ENCODE results near the gene MAGI3.
A peak's percentile ranks its signal among the peaks of the same experiment; 100 is the strongest.
"Not testable (repeated sequence)": the region's sequence is repeated elsewhere in the genome, so short reads cannot be mapped to it uniquely, and the experiment has no call there.

The MAGI3 gene

DNA sequence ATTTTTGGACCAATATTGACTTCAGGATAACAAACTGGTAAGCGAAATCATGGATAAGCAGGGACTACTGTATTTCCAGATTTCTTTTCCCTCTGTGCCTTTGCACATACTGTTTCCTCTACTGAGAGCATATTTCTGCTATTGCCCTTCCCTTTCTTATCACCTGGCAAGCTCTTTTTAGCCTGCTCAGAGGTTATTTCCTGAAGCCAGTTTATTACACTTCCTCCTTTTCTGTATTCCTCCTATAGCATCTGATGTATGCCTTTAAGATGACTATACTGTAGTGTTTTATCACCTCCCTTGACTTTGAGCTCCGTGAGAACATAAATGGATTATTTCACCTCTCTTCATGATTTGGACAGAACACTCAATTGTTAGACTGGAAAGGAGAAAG, 49.0 kb downstream of the MAGI3 start:
- no peak for DNase-seq (ENCODE audit: low read depth in 1 of 2, low spot score in 1 of 2)

DNA sequence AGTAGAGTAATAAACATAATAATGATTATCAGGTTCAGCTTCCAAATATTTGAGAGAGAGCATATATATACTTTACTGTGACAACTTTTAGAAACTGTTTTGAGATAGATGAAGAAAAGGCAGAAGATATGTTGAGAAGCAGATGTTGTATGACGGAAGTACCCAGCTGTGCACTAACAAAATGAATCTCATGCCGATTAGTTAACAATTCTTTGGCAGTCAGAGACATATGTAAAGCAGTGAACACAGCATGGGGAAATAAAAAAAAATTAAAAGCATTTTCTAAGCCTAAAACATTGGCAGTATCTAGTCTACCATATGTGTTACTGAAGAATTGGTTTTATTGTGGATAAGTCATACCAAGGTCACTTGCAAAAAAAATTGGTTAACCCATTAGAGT, 51.8 kb downstream of the MAGI3 start:
- DNase-seq (ENCODE audit: low read depth in 1 of 2, low spot score in 1 of 2) = no peak

DNA sequence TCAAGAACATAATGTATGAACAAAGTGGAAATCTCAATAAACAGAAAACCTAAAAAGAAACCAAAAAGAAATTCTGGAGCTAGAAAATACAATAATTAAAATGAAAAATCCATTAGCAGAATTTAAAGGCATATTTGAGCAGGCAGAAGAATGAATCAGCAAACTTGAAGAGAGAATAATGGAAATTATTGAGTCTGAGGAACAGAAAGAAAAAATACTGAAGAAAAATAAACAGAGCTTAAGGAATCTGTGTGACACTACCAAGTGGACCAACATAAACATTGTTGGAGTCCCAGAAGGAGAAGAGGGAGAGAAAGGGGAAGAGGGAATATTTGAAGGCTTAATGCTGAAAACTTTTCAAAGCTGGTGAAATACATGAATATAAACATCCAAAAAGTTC, 54.5 kb downstream of the MAGI3 start:
- no peak for DNase-seq (ENCODE audit: low read depth in 1 of 2, low spot score in 1 of 2)

DNA sequence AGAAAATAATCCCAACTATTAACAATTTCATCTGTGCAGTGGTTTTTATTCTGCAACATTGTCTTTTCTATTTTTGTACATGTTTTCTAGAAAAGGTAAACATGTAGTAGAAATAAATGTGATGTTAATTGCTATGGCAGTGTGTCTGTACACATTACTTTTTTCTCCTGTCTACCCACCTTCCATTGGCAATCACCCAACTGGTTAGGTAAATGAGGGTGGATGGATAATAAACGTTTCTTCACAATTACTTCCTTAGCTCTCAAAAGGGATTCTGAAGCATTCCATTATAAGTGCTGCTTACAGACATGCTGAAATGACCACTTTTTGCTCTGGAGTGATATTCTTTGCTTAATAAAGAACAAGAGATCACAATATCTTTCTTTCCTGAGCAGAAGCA, 61.4 kb downstream of the MAGI3 start:
- no peak for DNase-seq (ENCODE audit: low read depth in 1 of 2, low spot score in 1 of 2)

DNA sequence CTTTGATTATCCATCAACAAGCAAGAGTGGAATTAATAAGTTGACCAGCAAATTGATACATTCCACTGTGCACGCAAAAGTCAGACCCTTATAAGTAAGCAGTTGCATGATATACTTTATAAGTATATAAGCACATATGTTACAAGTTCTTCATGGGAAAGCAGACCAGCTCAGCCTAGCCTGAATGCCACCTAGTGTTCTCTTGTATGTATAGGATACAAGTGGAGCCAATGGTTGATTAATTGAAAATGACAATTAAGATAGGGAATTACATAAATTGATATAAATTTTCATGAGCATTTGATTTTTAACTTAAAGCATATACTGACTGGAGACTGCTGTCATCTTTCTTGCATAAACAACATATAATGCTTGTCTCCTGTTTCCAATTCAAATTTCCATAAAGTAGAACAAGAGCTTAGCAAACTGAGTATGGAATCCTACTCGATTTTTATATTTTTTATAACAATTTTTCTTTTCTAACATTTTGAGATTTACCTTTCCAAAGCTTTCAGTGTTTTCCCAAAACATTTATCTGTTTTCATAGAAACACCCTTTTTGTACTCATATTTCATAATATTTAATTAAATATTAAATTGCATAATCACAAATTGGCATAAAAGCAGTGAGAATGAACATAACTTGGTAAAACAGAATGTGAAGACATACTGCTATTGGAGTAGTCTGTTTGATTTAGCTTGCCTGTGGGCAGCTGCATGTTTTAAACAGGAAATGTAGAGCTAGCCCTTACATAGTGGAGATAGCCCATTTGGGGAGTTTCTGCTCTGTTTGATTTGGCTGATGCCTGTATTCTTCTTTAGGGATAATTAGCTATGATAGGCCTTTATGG, 62.8 kb downstream of the MAGI3 start:
- peak in 1 of 2 donors; percentile 1 for DNase-seq (ENCODE audit: low read depth in 1 of 2, low spot score in 1 of 2)

DNA sequence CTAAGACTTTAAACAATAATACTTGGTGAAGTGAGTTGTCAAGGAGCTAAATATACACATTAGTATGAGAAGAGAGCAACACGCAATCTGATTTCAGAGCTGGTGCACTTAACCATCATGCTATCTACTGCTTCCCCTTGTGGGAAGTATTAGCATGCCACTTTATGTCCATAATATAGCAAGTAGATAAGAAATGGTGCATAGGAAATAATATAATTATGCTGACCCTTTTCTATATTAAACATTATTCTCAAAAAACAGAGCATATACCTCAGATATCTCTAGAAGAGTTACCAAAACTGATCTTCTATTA, 63.4 kb downstream of the MAGI3 start:
- no peak for DNase-seq (ENCODE audit: low read depth in 1 of 2, low spot score in 1 of 2)

DNA sequence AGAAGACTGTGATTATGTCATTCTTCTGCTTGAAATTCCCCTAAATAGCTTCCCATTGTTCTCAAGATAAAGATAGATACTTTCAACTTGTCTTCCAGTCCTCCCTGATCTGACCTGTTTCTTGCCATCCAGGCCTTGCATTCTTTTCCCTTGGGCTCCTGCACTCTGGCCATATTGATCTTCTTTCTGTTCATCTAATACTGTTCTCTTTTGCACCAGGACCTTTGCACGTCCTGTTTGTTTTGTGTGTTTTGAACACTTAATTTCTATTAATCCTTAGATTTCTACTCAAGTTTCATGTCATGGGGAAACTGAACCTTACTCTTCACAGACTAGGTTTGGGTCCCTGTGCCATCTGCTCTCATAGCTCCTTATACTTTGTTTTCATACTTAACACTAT, 65.1 kb downstream of the MAGI3 start:
- no peak for DNase-seq (ENCODE audit: low read depth in 1 of 2, low spot score in 1 of 2)

DNA sequence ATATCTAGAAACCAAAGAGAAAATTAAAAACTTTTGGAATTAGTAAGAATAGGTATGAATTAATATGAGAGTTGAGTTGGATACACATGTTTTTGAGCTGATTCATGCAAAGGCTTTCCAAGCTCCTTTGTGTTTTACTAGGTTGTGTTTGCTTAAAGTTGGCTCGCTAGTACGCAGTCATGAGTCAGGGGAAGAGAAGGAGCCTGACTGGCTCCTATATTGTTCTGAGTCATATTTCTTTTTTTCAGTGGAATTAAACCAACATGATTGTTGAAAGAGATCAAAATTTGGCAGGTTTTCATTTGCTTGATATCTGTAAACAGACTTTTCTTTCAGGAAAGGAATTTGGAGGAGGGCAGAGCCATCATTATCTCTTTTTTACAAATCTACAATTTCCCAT, 66.7 kb downstream of the MAGI3 start:
- no peak for DNase-seq (ENCODE audit: low read depth in 1 of 2, low spot score in 1 of 2)

DNA sequence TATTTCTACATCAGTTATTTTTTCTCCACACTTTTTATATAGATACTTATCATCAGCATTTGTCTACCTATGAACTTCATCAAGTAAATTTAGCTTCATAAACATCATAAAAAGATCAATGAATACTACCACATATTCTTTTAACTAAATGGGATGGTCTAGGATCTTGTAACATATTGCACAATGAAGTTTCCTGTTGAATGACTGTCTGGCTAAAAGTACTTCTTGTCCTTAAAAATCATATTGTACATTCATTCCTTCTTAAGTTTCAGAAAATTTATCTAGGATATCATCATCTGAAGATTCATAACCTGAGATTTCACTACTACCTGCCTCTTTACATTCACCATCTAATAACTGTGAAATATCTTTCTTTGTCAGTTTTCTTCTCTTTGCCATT, 69.0 kb downstream of the MAGI3 start:
- DNase-seq (ENCODE audit: low read depth in 1 of 2, low spot score in 1 of 2) = no peak

DNA sequence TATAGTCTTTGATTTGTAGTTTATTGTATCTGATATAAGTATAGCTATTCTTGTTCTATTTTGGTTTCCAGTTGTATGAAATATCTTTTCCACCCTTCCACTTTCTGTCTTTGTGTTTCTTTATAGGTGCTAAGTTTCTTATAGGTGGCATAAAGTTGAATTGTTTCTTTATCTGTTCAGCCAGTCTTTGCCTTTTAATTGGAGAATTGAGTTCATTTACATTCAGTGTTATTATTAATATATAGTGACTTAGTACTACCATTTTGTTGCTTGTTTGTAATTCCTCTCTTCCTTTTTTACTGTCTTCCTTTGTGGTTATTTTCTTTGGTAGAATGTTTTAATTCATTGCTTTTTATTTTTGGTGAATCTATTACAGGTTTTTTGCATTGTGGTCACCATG, 77.7 kb downstream of the MAGI3 start:
- DNase-seq (ENCODE audit: low read depth in 1 of 2, low spot score in 1 of 2) = no peak

DNA sequence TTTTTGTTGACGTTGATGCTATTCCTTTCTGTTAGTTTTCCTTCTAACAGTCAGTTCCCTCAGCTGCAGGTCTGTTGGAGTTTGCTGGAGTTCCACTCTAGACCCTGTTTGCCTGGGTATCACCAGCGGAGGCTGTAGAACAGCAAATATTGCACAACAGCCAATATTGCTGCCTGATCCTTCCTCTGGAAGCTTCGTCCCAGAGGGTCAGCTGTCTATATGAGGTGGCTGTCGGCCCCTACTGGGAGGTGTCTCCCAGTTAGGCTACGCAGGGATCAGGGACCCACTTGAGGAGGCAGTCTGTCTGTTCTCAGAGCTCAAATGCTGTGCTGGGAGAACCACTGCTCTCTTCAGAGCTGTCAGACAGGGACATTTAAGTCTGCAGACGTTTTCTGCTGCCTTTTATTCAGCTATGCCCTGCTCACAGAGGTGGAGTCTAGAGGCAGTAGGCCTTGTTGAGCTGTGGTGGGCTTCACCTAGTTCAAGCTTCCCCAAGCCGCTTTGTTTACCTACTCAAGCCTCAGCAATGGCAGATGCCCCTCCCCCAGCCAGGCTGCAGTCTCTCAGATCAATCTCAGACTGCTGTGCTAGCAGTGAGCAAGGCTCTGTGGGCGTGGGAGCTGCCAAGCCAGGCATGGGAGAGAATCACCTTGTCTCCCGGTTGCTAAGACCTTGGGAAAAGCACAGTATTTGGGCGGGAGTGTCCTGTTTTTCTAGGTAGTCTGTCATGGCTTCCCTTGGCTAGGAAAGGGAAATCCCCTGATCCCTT, 88.3 kb downstream of the MAGI3 start:
- not testable (repeated sequence) for DNase-seq (ENCODE audit: low read depth in 1 of 2, low spot score in 1 of 2)

DNA sequence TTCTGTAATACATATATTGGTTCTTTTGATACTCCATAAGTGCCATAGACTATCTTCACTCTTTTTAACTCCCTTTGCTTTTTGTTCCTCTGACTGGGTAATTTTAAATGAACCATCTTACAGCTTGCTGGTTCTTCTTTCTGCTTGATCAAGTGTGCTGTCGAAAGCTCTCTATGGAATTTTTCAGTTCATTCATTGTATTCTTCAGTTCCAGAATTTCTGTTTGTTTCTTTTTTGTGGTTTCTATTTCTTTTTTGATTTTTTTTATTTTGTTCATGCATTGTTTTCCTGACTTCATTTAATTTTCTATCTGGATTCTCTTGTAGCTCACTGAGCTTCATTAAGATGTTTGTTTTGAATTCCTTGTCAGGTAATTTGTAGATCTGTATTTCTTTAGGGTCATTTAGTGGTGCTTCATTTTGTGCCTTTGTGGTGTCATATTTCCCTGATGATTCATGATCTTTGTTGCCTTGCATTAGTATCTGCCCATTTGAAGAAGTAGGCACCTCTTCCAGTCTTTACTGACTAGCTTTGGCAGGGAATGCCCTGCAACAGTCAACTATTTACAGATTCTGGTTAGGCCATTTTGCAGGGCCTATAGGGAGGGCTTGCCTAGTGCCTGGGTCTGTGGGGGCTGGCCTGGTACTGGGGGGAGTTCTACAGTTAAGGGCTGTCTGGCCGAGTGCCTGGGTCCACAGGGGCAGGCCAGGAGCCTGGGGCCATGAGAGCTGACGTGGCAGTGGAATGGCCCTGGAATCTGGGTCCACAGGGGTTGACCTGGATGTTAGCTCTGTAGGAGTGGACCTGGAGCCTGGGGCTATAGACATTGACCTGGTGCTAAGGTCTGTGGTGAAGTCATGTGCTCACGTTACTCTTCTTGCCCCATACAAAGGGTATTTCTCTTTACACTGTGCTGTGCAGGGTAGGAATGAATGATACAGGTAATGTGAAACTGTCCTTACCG, 89.7 kb downstream of the MAGI3 start:
- no peak for DNase-seq (ENCODE audit: low read depth in 1 of 2, low spot score in 1 of 2)

DNA sequence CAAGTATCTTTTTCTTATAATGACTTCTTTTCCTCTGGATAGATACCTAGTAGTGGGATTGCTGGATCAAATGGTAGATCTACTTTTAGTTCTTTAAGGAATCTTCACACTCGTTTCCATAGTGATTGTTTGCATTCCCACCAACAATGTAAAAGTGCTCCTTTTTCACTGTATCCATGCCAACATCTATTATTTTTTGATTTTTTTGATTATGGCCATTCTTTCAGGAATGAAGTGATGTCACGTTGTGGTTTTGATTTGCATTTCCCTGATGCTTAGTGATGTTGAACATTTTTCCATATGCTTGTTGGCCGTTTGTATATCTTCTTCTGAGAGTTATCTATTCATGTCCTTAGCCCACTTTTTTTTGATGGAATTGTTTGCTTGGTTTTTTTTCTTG, 94.8 kb downstream of the MAGI3 start:
- DNase-seq (ENCODE audit: low read depth in 1 of 2, low spot score in 1 of 2) = not testable (repeated sequence)

DNA sequence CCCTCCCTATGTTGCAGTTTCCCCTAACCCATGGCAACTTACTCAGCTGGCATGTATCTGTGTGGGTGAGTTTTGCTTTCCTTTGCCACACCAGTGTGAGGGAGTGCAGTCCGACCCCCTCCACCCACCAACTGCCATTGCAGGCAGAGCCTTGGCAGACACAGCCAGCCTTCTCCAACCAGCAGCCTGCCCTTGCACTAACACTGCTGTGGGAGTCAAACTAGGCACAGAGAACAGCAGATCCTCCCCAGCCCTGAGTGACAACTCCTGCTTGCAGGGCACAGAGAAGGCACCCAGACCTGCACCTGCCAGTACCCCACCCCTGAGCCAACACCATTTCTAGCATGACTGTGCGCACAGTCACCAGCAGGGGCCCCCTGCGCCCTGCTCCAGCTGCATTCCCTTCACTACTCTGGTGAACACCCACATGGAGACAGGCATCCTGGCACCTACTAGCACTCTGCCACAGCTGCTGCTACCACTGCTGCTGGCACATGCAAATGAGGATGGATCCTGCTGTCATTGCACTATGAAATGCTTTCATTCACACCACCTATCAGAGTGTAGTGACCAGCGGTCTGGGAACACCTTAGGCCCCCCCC, 98.4 kb downstream of the MAGI3 start:
- no peak for DNase-seq (ENCODE audit: low read depth in 1 of 2, low spot score in 1 of 2)

DNA sequence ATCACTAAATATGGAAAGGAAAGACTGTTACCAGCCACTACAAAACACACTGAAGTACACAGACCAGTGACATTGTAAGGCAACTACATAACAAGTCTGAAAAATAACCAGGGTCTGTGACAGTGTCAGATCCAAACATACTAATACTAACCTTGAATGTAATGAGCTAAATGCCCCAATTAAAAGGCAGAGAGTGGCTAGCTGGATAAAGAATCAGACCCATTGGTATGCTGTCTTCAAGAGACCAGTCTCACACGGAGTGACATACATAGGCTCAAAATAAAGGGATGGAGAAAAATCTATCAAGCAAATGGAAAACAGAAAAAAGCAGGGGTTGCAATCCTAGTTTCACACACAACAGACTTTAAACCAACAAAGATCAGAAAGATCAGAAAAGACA, 100.1 kb downstream of the MAGI3 start:
- no peak for DNase-seq (ENCODE audit: low read depth in 1 of 2, low spot score in 1 of 2)

DNA sequence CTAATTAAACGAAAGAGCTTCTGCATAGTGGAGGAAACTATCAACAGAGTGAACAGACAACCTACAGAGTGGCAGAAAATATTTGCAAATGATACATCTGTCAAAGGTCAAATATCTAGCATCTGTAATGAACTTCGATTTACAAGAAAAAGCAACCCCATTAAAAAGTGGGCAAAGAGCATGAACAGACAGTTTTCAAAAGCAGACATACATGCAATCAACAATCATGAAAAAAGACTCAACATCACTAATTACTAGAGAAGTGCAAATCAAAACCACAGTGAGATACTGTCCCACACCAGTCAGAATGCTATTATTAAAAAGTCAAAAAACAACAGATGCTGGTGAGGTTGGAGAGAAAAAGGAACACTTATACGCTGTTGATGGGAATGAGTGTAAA, 103.2 kb downstream of the MAGI3 start:
- DNase-seq (ENCODE audit: low read depth in 1 of 2, low spot score in 1 of 2) = no peak

DNA sequence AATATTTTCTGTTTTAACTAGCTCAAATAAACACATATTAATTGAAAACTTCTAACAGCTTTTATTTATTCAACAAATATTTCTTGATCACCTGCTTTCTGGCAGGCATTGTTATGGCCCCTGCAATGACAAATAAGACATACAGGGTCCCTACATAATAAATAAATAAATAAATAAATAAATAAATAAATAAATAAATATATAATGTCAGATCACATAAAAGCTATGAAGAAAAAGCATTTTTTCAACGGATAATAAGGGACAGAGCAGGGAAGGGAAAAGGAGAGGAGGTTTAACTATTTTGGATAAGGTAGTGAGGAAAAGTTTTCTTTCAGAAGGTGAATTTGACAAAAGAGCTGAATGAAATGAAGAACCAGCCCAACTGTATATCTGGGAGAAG, 115.0 kb downstream of the MAGI3 start:
- no peak for DNase-seq (ENCODE audit: low read depth in 1 of 2, low spot score in 1 of 2)

DNA sequence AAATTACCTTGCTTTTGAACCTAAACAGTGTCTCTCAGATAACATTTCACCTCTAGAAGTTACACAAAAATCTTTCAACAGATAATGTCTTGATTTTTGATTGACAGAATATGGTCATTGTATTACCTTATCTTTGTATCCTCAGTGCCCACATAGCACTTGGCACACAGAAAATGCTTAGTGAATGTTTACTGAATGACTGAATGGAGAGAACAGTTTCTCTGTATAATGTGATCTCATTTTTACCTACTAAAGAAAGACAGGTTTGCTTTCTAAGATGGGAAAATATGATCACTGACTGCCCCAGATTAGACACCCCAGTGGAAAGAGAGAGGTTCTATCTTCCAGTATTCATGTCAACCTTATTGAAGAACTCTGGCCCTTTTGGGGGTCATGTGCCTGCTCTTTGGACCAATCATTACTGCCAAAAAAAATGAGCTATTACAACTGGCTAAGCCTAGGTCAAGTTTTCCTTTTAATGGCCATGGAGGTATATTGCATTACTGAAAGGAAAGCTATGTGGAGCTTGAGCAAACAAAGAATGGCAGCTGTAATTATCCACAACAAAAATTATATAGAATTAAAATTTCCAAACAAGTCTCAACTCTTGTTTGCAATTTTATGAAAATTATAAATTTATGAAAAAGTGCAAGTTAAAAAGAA, 117.4 kb downstream of the MAGI3 start:
- no peak for DNase-seq (ENCODE audit: low read depth in 1 of 2, low spot score in 1 of 2)

DNA sequence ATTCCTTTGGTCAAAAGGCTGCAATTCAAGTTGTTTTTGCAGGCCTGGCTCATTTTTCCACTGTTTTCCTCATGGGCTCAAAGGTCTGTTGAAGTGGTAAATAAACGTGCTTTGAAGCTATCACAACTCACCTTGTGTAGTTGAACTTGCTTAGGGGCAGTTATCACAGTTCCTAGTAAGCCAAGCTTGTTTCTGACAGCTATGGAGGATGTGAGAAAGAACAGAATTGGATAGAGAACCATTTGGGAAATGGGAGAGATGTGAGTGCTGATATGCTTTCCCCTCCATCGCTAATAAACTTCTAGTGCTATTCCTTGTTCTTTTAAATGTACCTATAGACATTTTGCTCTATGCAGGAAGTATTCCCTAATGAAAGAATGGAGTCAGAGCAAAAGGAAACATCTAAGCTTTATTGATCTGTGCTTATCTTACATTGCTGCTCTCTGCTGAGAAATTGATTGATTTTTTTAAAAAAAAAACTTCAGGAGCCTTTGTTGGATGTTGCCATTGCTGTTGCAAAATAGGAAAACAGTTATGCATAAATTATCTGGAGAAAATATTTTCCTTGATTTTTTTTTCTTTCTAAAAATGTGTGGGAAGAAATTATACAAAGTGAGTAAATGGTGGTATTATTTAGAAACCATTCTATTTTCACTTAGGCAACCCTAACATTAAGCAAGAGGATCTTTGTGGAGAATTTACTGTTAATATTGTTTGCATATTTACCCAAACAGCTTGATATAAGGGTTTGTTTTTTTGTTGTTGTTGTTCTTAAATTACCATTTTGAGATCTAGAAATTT, 118.2 kb downstream of the MAGI3 start:
- DNase-seq (ENCODE audit: low read depth in 1 of 2, low spot score in 1 of 2) = no peak

DNA sequence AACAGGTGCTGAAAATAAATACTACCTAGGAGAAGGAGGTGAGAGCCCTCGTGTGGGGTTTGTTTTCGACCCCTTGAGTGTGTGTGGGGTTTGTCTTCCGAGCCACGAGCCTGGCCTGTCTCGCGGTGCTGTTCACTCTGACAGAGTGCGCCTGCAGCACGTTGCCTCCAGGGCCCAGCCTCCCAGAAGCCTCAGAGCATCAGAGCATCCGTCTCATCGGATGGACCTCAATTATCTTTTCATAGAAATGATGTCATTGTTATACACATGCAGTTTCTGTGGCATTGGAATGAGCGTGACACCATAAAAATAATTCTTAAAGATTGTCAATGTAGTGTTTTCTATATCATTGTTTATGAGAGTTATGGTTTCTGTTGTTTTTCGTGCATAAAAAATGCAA, 119.5 kb downstream of the MAGI3 start:
- not testable (repeated sequence) for DNase-seq (ENCODE audit: low read depth in 1 of 2, low spot score in 1 of 2)

All from activated CD4-positive, alpha-beta T cell treated with anti-CD3 and anti-CD28 coated beads, Interleukin-2, amount 50 U/mL, for 24 hours (primary cell).